ENCODE measurements around the gene SPACA7. TPM values are rescaled to one million over a fixed set of nuclear protein-coding genes. Genes with fewer than 3 reads are reported as not detected.

SPACA7 gene
- total RNA-seq, 1 experiment from 2014 or later, result not detected

GRCh38 chr13:112332727-112333126 is 43.4 kb upstream of the SPACA7 start:
- Histone ChIP-seq H4K5ac (ENCODE audit: insufficient read length, low read depth, low read length) (no peak overlapping the region), H3K27ac (ENCODE audit: insufficient read length, low read depth, low read length) (no peak overlapping the region), H3K79me2 (ENCODE audit: insufficient read depth, low read length) (no peaks in the 10 kb centered on the region), H2BK12ac (ENCODE audit: insufficient read length, low read depth, low read length) (no peak overlapping the region), H3K27me3 (ENCODE audit: insufficient read depth, low read length) (peaks cover 16% of the 10 kb centered on the region; the same call in 1 of the 2 replicates), H3K23me2 (ENCODE audit: insufficient read length, low read depth, low read length, poor library complexity, severe bottlenecking) (no peaks in the 10 kb centered on the region), H3K4me2 (ENCODE audit: insufficient read depth, insufficient read length, low read length) (no peak overlapping the region), H2BK15ac (ENCODE audit: low read depth, low read length) (no peak overlapping the region), H2BK5ac (ENCODE audit: insufficient read length, low read length) (no peak overlapping the region), H3T11ph (ENCODE audit: low read length) (no peak overlapping the region), H3K9me3 (ENCODE audit: control insufficient read depth, low read depth, low read length) (no peaks in the 10 kb centered on the region), H2AK5ac (ENCODE audit: insufficient read length, low read length) (no peak overlapping the region), H3K4me1 (ENCODE audit: insufficient read depth, low read length) (no peaks in the 10 kb centered on the region), H3K14ac (ENCODE audit: insufficient read depth, low read length) (no peak overlapping the region), H4K91ac (ENCODE audit: insufficient read length, low read depth, low read length) (no peak overlapping the region), H2BK120ac (ENCODE audit: low read depth, low read length, poor library complexity, severe bottlenecking) (no peak overlapping the region), H4K20me1 (ENCODE audit: control insufficient read depth, insufficient read depth, insufficient read length) (no peaks in the 10 kb centered on the region), H3K23ac (ENCODE audit: insufficient read length, low read depth, low read length) (no peak overlapping the region), H3K56ac (ENCODE audit: insufficient read length, low read depth, low read length) (no peak overlapping the region), H3K79me1 (ENCODE audit: insufficient read depth, low read depth, low read length, poor library complexity, severe bottlenecking) (no peaks in the 10 kb centered on the region), H3K18ac (ENCODE audit: insufficient read length, low read depth, low read length) (no peak overlapping the region), H3K9ac (ENCODE audit: extremely low read depth, insufficient read length, low read length) (no peak overlapping the region), H2AFZ (ENCODE audit: low read length) (no peak overlapping the region), H4K8ac (replicated peaks; ENCODE audit: insufficient read length, low read depth, low read length) (no peak overlapping the region), H2BK20ac (ENCODE audit: low read depth, low read length, poor library complexity, severe bottlenecking) (no peak overlapping the region), H3K4ac (ENCODE audit: low read depth, low read length) (no peak overlapping the region)
- no peak for DNase-seq
- TF ChIP-seq CTCF (conservative IDR thresholded peaks at IDR 0.05), result no peak
- H3K4me3 Mint-ChIP-seq, result no peak overlapping the region
- H3K4me1 Mint-ChIP-seq, result peaks cover 2 to 10% of the 10 kb centered on the region in 2 experiments; a peak in 3 of 4 replicates
- WGBS (ENCODE audit: extremely low coverage, insufficient read length, low lambda C conversion rate), result no CpG with 5 or more reads among the region's 10 CpGs
- H3K36me3 Mint-ChIP-seq (ENCODE audit: insufficient read depth in 1 of 3, low read depth in 3 of 3), result peaks cover 0 to 14% (median 6%) of the 10 kb centered on the region in 3 experiments; a peak in 5 of 7 replicates
- H3K27ac Mint-ChIP-seq, result no peak overlapping the region
- H3K9me3 Mint-ChIP-seq, result peaks cover 12 to 18% of the 10 kb centered on the region in 2 experiments
- H3K27me3 Mint-ChIP-seq (ENCODE audit: low read depth), result peaks cover 13% of the 10 kb centered on the region
